ENCODE data around the gene NTSR1.

DNA sequence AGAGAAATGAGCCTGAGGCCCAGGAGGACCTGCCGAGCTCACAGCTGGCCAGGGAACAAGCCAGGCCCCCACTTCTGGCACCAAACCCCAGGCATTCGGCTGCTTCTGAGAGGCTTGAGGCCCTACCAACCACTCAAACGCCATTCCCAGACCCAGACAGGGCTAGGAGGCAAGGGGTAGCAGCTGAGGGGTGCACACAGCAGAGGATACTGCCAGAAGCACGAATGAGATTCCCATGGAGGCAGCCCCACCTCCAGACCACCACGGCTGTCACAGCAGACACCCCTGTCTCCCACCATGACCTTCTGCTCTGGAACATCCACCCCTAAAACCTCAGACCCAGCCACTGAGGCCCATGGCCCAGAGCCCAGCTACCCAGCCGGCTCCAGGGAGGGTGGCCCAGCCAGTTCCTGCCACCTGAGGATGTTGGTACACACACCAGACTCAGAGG lies 36.1 kb downstream of the NTSR1 start:
- TF ChIP-seq, protein P1, sequence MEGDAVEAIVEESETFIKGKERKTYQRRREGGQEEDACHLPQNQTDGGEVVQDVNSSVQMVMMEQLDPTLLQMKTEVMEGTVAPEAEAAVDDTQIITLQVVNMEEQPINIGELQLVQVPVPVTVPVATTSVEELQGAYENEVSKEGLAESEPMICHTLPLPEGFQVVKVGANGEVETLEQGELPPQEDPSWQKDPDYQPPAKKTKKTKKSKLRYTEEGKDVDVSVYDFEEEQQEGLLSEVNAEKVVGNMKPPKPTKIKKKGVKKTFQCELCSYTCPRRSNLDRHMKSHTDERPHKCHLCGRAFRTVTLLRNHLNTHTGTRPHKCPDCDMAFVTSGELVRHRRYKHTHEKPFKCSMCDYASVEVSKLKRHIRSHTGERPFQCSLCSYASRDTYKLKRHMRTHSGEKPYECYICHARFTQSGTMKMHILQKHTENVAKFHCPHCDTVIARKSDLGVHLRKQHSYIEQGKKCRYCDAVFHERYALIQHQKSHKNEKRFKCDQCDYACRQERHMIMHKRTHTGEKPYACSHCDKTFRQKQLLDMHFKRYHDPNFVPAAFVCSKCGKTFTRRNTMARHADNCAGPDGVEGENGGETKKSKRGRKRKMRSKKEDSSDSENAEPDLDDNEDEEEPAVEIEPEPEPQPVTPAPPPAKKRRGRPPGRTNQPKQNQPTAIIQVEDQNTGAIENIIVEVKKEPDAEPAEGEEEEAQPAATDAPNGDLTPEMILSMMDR (IDR thresholded peaks at IDR 0.05) = no peak
- no peak for TF ChIP-seq POLR2A (IDR thresholded peaks at IDR 0.05)
- TF ChIP-seq POLR2AphosphoS5 (IDR thresholded peaks at IDR 0.05) = no peak
- no peak for TF ChIP-seq EP300 (IDR thresholded peaks at IDR 0.05)

Measured in sigmoid colon (tissue), 4 donors.